GM12878 (cell line): Measurements from ENCODE around the gene GALNT15. TPM values are rescaled to one million over a fixed set of nuclear protein-coding genes. Genes with fewer than 3 reads are reported as not detected.

Experiments
- ATAC-seq: fragments of 200-7000 bp; cut with Tn5 transposase; 3 replicates; pipeline ENCODE4 v1.9.1; 2020; ENCODE audit warnings: mild to moderate bottlenecking, moderate library complexity
- BruUV-seq: library from RNA; stranded (reverse); fragments of 400-500 nt; replicated peaks from 2 replicates; lab custom pipeline; 2021; lab: Mats Ljungman, UMichigan
- CTCF ChIA-PET: fragments of 300-600 bp; sonication (Branson Sonifier 250); formaldehyde crosslinking; extraction: SDS; loops from one replicate; lab custom pipeline; 2021; ENCODE audit warnings: inconsistent platforms; lab: Yijun Ruan, JAX
- POLR2A ChIA-PET: fragments of 350-600 bp; formaldehyde crosslinking; extraction: SDS; loops from one replicate; lab custom pipeline; 2021; ENCODE audit warnings: inconsistent platforms; lab: Charles Lee
- RAD21 ChIA-PET: fragments of 300-600 bp; sonication (Branson Sonifier 250); formaldehyde crosslinking; loops from one replicate; lab custom pipeline; 2023; ENCODE audit warnings: antibody characterized with exemption; ENCODE audit not compliant: unreplicated experiment; lab: Charles Lee
- SMC1A ChIA-PET: fragments of 300-600 bp; sonication (Branson Sonifier 250); formaldehyde crosslinking; loops from one replicate; lab custom pipeline; 2023; ENCODE audit not compliant: unreplicated experiment, uncharacterized antibody; lab: Charles Lee
- DNase-seq: peaks from one replicate; pipeline ENCODE4 v3.0.0-alpha.2; 2011; ENCODE audit warnings: low read depth, low spot score
- FAIRE-seq: peaks from 3 replicates; lab custom pipeline; 2011; peaks lifted over from hg19 to GRCh38; lab: Jason Lieb, UNC
- H2AFZ ChIP-seq: 2 replicates; pipeline ENCODE4 v1.6.0; 2011; ENCODE audit warnings: low read depth, low read length, control low read depth; ENCODE audit not compliant: control insufficient read depth
- H3K27ac ChIP-seq: 2 replicates; pipeline ENCODE4 v1.5.1; 2011; ENCODE audit warnings: control low read depth; ENCODE audit not compliant: control insufficient read depth, insufficient read depth
- H3K27me3 ChIP-seq, 2 experiments: replicated peaks in 1 of 2; 2 replicates each; pipeline versions ENCODE4 v1.6.0 to v1.6.1; 2011; ENCODE audit warnings: low read length in 1 of 2; ENCODE audit not compliant: control insufficient read depth in 2 of 2, insufficient read depth in 2 of 2
- H3K36me3 ChIP-seq, 2 experiments: 2 replicates each; pipeline ENCODE4 v1.5.1; 2011; ENCODE audit warnings: low read length in 1 of 2; ENCODE audit not compliant: control insufficient read depth in 2 of 2, insufficient read depth in 2 of 2
- H3K4me1 ChIP-seq: 2 replicates; pipeline ENCODE4 v1.6.1; 2011; ENCODE audit warnings: mild to moderate bottlenecking, low read length, moderate library complexity, mixed read lengths; ENCODE audit not compliant: control insufficient read depth, insufficient read depth
- H3K4me2 ChIP-seq: 2 replicates; pipeline ENCODE4 v1.6.0; 2011; ENCODE audit warnings: control low read depth; ENCODE audit not compliant: control insufficient read depth, insufficient read depth
- H3K4me3 ChIP-seq: fragments of 200-600 bp; sonication (generic); 2 replicates; pipeline ENCODE4 v1.5.1; 2016
- H3K79me2 ChIP-seq: 2 replicates; pipeline ENCODE4 v1.6.0; 2011; ENCODE audit warnings: low read length; ENCODE audit not compliant: control insufficient read depth, insufficient read depth
- H3K9ac ChIP-seq: 2 replicates; pipeline ENCODE4 v1.8.0; 2011; ENCODE audit warnings: low read length, control low read depth, mixed read lengths; ENCODE audit not compliant: control insufficient read depth, insufficient read depth
- H3K9me3 ChIP-seq: replicated peaks from 3 replicates; pipeline ENCODE4 v1.5.1; 2011; ENCODE audit warnings: mild to moderate bottlenecking, low read length; ENCODE audit not compliant: control insufficient read depth, insufficient read depth
- H4K20me1 ChIP-seq: 2 replicates; pipeline ENCODE4 v1.6.0; 2011; ENCODE audit not compliant: control insufficient read depth, insufficient read depth
- ATF7 ChIP-seq: fragments of 450-650 bp; IDR thresholded peaks from 2 replicates; pipeline ENCODE4 v1.6.1; 2016; ENCODE audit warnings: low read depth, mild to moderate bottlenecking
- BMI1 ChIP-seq: fragments of 450-650 bp; IDR thresholded peaks from 2 replicates; pipeline ENCODE4 v1.6.1; 2016; ENCODE audit warnings: mild to moderate bottlenecking, moderate library complexity, borderline replicate concordance
- GATAD2B ChIP-seq: fragments of 450-650 bp; conservative IDR thresholded peaks from 2 replicates; pipeline ENCODE4 v1.6.1; 2017; ENCODE audit warnings: low read depth, mild to moderate bottlenecking, moderate library complexity
- IKZF2 ChIP-seq, 2 experiments: fragments of 450-650 bp; IDR thresholded peaks; 2 replicates each; pipeline ENCODE4 v1.6.1; 2017; ENCODE audit warnings: mild to moderate bottlenecking in 2 of 2, moderate library complexity in 2 of 2
- KDM1A ChIP-seq: fragments of 200-600 bp; sonication (generic); IDR thresholded peaks from 2 replicates; pipeline ENCODE4 v1.6.1; 2016; ENCODE audit warnings: borderline replicate concordance
- MXI1 ChIP-seq: fragments of 150-350 bp; IDR thresholded peaks from 2 replicates; pipeline ENCODE4 v1.6.1; 2011; ENCODE audit warnings: low read depth, mild to moderate bottlenecking, inconsistent platforms, low read length, improper control_type of control experiment
- NBN ChIP-seq: fragments of 450-650 bp; IDR thresholded peaks from 2 replicates; pipeline ENCODE4 v1.6.1; 2016
- RB1 ChIP-seq: fragments of 450-650 bp; formaldehyde crosslinking; IDR thresholded peaks from 2 replicates; pipeline ENCODE4 v1.6.1; 2017; ENCODE audit warnings: mild to moderate bottlenecking, borderline replicate concordance
- SREBF1 ChIP-seq: IDR thresholded peaks from 2 replicates; pipeline ENCODE4 v1.6.1; 2012; ENCODE audit warnings: mild to moderate bottlenecking, low read length
- SREBF2 ChIP-seq: IDR thresholded peaks from 2 replicates; pipeline ENCODE4 v1.6.1; 2012; ENCODE audit warnings: mild to moderate bottlenecking, low read length
- WGBS: methylation state at CpG from one replicate; pipeline ENCODE4 v1.1.6; 2016; ENCODE audit warnings: low lambda C conversion rate; ENCODE audit not compliant: insufficient replicate concordance, insufficient coverage; ENCODE audit errors: missing lambda C conversion rate; 5-methylcytosine and 5-hydroxymethylcytosine counted together
- in situ Hi-C: fragments of 300-500 bp; cut with MboI; formaldehyde crosslinking; loops from 9 replicates; pipeline ENCODE4 v1.14.3; 2018; ENCODE audit warnings: mixed read lengths
- intact Hi-C: fragments of 100-400 bp; cut with micrococcal nuclease; formaldehyde crosslinking; loops from one replicate; pipeline ENCODE4 v1.14.2; 2022; ENCODE audit not compliant: unreplicated experiment
- polyA plus RNA-seq, 11 experiments: library from polyadenylated mRNA; depleted of rRNA in 4 of 11; unstranded in 6 of 11; stranded (reverse) in 5 of 11; fragments of >200 nt; fragmentation: Nextera tagmentation in 4 of 11; fragmentation: Illumina TruSeq in 1 of 11; extraction: Ambion mirVana in 4 of 11; extraction: Trizol in 1 of 11; gene quantifications; 1 replicate in 1 of 11; 2 replicates in 10 of 11; pipeline versions ENCODE4 v1.2.1 to v1.2.3, GENCODE V29; 2011 to 2016; ENCODE audit warnings: inconsistent platforms in 2 of 11, missing spikeins in 2 of 11, low read depth in 1 of 11
- total RNA-seq, 4 experiments: library from RNA; depleted of rRNA in 3 of 4; stranded (reverse); fragments of >200 nt in 3 of 4; fragmentation: Illumina TruSeq in 1 of 4; extraction: Trizol in 1 of 4; gene quantifications; 2 replicates each; pipeline versions ENCODE4 v1.2.1 to v1.2.3, GENCODE V29; 2013 to 2021
- TF ChIP-seq, protein P1 (sequence below): fragments of 150-350 bp; IDR thresholded peaks from 2 replicates; pipeline ENCODE4 v1.6.1; 2016; ENCODE audit warnings: low read depth, low read length
- TF ChIP-seq, protein P2 (sequence below): fragments of 450-650 bp; IDR thresholded peaks from 2 replicates; pipeline ENCODE4 v1.6.1; 2016; ENCODE audit warnings: mild to moderate bottlenecking

Gene GALNT15
- total and polyA plus RNA-seq, 10 of the 15 experiments (the other 5 are each of a cell fraction or from before 2014, with no cell fraction given): 0.03 to 0.05 TPM; not detected in 8

DNA sequence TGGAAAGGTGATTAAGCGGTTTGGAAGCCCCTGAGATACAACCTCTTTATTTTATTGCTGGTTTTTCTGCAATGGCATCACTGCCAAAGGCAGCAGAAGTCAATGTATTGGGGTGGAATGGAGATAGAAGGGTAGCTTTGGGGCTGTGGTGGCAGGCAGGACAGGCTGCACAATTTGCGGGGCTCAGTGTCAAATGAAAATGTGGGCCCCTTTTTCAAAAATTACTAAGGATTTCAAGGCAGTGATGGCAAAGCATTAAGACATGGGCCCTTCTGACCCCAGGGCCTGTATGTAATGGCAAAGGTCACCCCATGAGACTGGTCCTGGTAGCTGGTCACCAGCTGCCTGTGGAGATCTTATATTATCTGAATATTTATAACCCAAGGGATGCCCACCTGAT is 29.3 kb upstream of the GALNT15 start:
- no peak overlapping the region; the same call in 1 of the 2 replicates for H3K4me2 ChIP-seq
- H3K27ac ChIP-seq: no peak overlapping the region
- H3K9me3 ChIP-seq: no peaks in the 10 kb centered on the region; the same call in 2 of the 3 replicates
- in situ Hi-C loops: no loop called here
- no peak for DNase-seq
- TF ChIP-seq NBN (no peak), SREBF2 (no peak), IKZF2 (IDR thresholded peaks at IDR 0.05) (no peak), ATF7 (no peak), BMI1 (no peak), MXI1 (no peak), RB1 (no peak), GATAD2B (no peak), KDM1A (no peak), SREBF1 (no peak)
- TF ChIP-seq, protein P1, sequence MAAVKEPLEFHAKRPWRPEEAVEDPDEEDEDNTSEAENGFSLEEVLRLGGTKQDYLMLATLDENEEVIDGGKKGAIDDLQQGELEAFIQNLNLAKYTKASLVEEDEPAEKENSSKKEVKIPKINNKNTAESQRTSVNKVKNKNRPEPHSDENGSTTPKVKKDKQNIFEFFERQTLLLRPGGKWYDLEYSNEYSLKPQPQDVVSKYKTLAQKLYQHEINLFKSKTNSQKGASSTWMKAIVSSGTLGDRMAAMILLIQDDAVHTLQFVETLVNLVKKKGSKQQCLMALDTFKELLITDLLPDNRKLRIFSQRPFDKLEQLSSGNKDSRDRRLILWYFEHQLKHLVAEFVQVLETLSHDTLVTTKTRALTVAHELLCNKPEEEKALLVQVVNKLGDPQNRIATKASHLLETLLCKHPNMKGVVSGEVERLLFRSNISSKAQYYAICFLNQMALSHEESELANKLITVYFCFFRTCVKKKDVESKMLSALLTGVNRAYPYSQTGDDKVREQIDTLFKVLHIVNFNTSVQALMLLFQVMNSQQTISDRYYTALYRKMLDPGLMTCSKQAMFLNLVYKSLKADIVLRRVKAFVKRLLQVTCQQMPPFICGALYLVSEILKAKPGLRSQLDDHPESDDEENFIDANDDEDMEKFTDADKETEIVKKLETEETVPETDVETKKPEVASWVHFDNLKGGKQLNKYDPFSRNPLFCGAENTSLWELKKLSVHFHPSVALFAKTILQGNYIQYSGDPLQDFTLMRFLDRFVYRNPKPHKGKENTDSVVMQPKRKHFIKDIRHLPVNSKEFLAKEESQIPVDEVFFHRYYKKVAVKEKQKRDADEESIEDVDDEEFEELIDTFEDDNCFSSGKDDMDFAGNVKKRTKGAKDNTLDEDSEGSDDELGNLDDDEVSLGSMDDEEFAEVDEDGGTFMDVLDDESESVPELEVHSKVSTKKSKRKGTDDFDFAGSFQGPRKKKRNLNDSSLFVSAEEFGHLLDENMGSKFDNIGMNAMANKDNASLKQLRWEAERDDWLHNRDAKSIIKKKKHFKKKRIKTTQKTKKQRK: no peak
- TF ChIP-seq, protein P2, sequence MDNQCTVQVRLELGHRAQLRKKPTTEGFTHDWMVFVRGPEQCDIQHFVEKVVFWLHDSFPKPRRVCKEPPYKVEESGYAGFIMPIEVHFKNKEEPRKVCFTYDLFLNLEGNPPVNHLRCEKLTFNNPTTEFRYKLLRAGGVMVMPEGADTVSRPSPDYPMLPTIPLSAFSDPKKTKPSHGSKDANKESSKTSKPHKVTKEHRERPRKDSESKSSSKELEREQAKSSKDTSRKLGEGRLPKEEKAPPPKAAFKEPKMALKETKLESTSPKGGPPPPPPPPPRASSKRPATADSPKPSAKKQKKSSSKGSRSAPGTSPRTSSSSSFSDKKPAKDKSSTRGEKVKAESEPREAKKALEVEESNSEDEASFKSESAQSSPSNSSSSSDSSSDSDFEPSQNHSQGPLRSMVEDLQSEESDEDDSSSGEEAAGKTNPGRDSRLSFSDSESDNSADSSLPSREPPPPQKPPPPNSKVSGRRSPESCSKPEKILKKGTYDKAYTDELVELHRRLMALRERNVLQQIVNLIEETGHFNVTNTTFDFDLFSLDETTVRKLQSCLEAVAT: no peak
- ChIA-PET RAD21 (interaction anchor here (2.0 kb wide), 1 partner anchor 96 kb away, joined by 5 read pairs; no protein-coding TSS in a partner anchor), POLR2A (no interaction called here), CTCF (no interaction called here), SMC1A (interaction anchor here (0.6 kb wide), 1 partner anchor 329 kb away, joined by 3 read pairs; no protein-coding TSS in a partner anchor)
- peaks cover 13% of the 10 kb centered on the region; the same call in 1 of the 2 replicates for H3K4me1 ChIP-seq
- intact Hi-C loops: no loop called here
- WGBS: 89% methylated on average over 2 of the region's 2 CpGs
- H4K20me1 ChIP-seq: no peaks in the 10 kb centered on the region
- no peaks in the 10 kb centered on the region for H3K36me3 ChIP-seq
- BruUV-seq: TSS peak; percentile 58
- H3K27me3 ChIP-seq: no peaks in the 10 kb centered on the region
- FAIRE-seq: no peak
- no peak overlapping the region for H2AFZ ChIP-seq
- no peak overlapping the region for H3K9ac ChIP-seq
- H3K4me3 ChIP-seq: no peak overlapping the region
- no peaks in the 10 kb centered on the region for H3K79me2 ChIP-seq
- ATAC-seq: no peak
